ENCODE data around the gene POC1B.

- TF ChIP-seq CTCF (IDR thresholded peaks at IDR 0.05; ENCODE audit: low read length) (peak; percentile 72), EZH2 (IDR thresholded peaks at IDR 0.05; ENCODE audit: borderline replicate concordance, low read length) (no peak)
Measured at GRCh38 chr12:89470741-89471509, 54.9 kb downstream of the POC1B start.

Data from OCI-LY1 (cell line).